Measurements from ENCODE around the gene ERG.
A peak's percentile ranks its signal among the peaks of the same experiment; 100 is the strongest.

ERG gene

DNA sequence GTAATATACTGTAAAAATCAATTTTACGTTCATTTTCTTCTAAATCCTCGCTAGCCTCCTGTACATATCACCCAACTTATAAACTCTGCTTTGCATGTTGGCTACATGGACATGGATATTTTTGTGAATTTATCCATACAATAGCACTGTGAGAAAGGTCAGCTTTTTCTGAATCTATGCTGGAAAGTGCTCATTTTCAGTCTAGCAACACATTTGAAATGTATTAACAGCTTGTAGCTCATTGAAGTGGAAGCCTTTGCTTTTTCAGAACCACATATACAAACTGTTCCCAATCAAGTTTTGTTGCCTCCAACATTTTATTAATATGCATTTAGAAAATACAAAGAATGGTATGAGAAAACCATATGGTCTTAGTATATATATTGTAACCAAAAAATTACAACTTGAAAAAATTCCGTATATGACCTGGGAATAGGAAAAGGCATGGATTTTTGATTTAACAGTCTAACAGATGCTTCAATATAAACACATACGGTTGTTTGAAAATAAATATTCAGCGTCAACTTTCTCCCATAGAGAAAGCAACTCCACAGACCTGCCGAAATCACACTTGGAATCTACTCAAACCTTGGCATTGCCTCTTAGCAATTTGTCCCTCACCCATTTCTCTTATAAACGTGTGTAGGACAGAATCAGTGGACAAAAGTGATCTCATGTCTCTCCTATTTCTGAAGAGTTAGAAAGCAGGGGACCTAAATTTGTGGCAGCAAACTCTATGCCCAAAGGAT, 112.7 kb downstream of the ERG start:
- no peak for DNase-seq

GRCh38 chr21:38384675-38385426, 113.4 kb downstream of the ERG start:
- DNase-seq, result no peak

DNA sequence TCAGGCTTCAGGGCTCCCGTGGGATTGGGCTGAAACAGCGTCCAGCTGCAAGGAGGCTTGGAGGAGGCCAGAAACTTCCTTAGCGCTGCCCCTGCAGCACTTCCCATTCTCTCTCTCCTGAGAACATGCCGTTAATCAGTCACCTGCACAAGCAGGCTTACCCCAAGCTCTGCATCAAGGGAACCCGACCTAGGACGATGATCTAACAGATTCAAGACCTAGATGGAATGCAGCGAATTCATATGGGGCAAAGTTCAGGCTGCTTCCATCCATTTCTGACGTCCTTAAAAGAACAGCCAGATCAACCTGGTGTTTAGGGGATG, 114.1 kb downstream of the ERG start:
- DNase-seq, result no peak

DNA sequence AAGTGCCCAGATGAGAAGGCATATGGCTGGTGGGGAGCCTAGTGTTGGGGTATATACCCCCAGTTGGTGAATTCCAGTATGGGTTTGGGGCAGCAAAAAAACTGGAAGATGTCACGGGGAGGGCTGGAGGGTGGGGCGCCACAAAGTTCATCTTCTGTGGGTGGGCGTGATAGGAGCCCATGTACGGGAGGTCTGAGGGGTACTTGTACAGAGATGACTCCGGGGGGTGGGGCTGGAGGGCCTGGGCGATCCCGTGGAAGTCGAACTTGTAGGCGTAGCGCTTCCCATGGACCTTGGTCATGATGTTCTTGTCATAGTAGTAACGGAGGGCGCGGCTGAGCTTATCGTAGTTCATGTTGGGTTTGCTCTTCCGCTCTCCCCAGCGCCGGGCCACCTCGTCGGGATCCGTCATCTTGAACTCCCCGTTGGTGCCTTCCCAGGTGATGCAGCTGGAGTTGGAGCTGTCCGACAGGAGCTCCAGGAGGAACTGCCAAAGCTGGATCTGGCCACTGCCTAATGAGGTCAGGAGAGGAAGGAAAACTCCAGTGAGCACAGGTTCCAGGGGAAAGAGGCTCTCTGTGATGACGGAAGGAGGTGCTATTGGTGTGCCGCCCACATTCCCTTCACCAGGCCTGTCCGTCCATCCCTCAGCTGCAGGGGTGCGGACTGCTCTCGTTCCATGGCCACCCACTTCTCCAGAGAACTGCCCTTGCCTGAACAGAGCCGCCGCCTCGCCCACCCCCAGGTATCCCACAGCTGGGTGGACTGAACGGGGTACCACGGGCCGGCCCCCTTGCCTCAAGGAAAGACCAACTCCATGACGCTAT, 114.7 kb downstream of the ERG start:
- no peak for DNase-seq

DNA sequence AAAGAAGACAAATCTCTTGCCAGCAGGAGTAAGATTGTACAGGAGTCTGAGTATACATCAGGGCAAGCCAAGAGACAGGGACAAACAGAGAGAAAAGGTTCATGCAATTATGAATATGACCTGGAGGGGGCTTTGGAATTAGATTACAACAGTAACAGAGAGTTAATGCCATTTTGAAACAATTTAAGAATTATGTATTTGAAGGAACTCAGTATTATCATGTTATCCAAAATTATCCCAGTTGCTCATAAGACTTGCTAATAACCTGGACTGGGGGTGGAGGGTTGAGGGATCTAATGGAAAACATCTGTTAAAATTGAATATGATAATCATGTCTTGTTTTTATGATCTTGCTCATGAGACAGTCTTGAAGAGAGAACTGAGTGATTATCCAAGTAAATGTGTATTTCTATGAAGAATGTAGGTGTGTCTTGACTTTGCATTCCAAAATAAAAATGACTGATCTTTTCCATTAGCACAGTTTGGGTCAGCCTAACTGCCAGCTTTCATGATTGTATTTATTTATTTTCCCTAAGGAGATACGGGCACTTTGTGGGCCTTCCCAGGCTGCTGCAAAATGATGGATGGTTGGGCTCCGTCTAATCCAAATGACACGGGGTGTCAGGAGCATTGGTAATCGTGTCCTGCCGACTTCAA, 117.7 kb downstream of the ERG start:
- no peak for DNase-seq

- DNase-seq, result no peak
Measured at GRCh38 chr21:38379147-38379546, 119.1 kb downstream of the ERG start.

DNA sequence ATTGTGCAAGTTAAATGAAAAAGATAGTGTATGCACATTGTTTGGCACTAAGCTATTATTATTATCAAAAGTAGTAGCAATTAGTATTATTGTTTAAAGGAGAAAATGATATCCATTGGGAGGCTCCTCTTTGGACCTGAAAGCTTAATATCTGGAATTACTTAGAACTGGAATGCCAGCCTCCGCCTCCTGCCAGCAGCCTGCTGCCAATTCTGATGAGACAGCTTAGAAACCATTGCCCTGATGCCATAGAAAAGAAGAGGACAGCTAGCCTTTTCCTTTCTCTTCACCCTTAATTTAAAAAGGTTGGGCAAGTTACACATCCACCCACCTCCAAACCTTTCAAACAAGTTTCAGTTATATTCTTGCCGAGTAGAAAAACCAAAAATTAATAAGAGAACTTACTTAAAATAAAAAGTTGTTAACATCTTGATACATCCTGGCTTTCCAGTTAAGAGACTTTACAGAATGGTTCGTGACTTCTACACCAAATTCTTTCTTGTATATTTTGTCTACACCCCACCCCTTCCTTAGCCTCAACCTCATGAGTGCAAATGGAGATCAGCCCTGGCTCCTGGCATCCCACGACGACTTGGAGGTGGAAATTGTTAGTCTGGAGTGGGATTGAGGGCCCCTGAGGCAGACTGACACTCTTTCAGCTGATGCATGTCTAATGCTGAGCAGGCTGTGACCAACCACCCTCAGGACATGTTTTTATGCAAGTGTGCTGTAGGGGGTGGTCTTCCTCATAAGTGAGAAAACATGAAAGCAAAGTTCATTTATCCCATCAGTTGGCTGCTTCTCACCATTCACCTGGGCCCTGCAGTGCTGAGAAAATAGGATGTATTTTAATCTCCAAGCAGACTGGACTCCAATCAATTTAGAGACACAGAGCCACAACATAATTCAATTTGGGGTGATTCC, 120.8 kb downstream of the ERG start:
- no peak for DNase-seq

- DNase-seq, result no peak
Measured at GRCh38 chr21:38376693-38377092, 121.6 kb downstream of the ERG start.

GRCh38 chr21:38376235-38376634, 122.0 kb downstream of the ERG start:
- no peak for DNase-seq

GRCh38 chr21:38367646-38368045, 130.6 kb downstream of the ERG start:
- DNase-seq, result no peak

GRCh38 chr21:38365521-38365920, 132.8 kb downstream of the ERG start:
- no peak for DNase-seq

- DNase-seq, result peak; percentile 26
Measured at GRCh38 chr21:38363693-38364092, 134.6 kb downstream of the ERG start.

GRCh38 chr21:38361324-38361723, 137.0 kb downstream of the ERG start:
- no peak for DNase-seq

DNA sequence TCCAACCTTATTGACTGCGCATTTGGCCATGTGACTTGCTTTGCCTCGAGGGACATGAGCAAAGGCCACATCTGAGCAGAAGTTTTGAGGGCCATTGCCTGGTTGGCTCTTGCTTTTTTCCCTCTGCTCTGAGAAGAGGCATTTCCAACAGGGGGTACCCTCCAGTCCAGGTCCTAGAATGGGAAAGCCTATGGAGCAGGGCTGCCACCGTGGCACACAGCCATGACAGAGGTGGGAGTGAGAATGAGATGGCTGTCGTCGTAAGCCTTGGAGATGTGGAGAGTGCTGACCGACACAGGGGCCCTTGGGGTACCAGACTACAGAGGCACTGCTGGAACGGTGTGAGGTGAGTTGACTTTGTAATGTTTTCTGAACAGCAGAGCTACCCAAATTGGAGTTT, 138.4 kb downstream of the ERG start:
- DNase-seq, result no peak

DNA sequence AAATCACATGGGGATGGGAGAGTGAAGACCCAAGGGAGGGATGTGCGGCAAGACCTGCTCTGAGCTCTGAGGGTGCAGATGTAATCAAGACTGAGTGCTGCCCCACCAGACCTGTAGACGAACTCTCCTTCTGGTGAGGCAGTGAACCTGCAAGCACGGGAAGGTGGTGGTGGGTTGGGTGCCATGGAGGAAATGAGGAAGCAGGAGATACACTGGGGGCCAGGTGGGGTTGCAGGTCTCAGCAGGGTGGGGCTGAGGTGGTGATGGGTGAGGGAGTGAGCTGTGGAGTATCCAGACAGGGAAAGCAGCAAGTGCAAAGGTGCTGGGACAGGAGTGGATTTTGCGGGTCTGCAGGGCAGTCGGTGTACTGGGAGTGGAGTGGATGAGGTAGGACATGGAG, 139.2 kb downstream of the ERG start:
- no peak for DNase-seq

DNA sequence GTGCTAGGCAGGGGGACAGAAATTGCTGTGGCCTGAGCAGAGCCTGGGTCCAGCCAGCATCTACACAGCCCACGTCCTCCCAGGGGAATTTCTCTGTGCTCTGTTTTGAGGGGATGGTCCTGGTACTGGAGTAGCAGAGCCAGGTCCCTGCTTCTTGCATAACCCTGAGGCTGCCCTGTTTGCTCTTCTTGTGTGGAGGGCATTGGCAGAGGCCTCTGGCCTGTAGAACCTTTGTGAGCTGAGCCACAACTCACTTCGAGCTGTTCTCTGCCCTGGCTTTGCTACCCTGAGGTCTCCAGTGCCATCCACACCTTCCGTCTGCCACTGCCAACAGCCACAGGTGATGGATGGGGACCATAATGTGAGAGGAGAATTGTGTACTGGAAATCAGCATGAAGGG, 139.6 kb downstream of the ERG start:
- no peak for DNase-seq

DNA sequence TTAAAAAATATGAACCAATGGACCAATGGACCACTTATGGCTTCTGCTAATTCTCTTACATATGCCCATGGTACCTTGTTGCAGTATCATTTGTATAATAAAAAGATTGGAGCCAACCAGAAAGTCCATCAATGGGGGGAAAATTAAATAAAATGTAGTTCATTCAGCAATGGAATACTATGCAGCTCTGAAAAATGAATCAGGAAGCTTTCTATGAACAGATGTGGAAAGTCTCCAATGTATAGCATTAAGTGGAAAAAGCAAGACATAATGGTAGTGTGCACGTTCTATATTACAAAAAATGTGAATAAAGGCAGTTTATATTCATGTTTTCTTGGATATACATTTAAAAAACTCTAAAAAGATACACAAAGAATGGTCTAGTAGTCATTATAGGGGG, 140.2 kb downstream of the ERG start:
- no peak for DNase-seq

- DNase-seq, result peak; percentile 62
Measured at GRCh38 chr21:38356883-38357625, 141.2 kb downstream of the ERG start.

GRCh38 chr21:38355992-38356781, 142.1 kb downstream of the ERG start:
- peak; percentile 67 for DNase-seq

- no peak for DNase-seq
Measured at GRCh38 chr21:38355353-38355752, 142.9 kb downstream of the ERG start.

GRCh38 chr21:38354746-38355145, 143.5 kb downstream of the ERG start:
- DNase-seq, result no peak
